ENCODE measurements around the gene CADPS.

The CADPS gene

GRCh38 chr3:62874711-62875557 is at the start of gene CADPS:
CADPS (minus strand) TSS chr3:62875416; CDS start chr3:62875029, 387 bp downstream.
- no peak within 1 kb of the TSS for H3K27ac ChIP-seq (ENCODE audit: low read depth, low read length)
- H3K4me3 ChIP-seq (ENCODE audit: low read depth in 1 of 2, low read length in 2 of 2): peak within 1 kb of the TSS in 1 of 2 donors; percentile 38
- H3K9ac ChIP-seq (ENCODE audit: low read length): no peak within 1 kb of the TSS
- peaks cover 20 to 35% of the 10 kb centered on the region in 2 donors for H3K27me3 ChIP-seq (ENCODE audit: control insufficient read depth in 1 of 2, insufficient read depth in 2 of 2, low read length in 2 of 2)
- H3K4me1 ChIP-seq (ENCODE audit: insufficient read depth, low read length): no peaks in the 10 kb centered on the region
- peaks cover 9% of the 10 kb centered on the region for H3K9me3 ChIP-seq (ENCODE audit: low read length)
- H3K36me3 ChIP-seq (ENCODE audit: insufficient read depth, low read length): no peaks in the 10 kb centered on the region

GRCh38 chr3:62923066-62923465 is 47.9 kb upstream of the CADPS start:
- H3K27ac ChIP-seq (ENCODE audit: low read depth, low read length): no peak overlapping the region
- no peaks in the 10 kb centered on the region for H3K36me3 ChIP-seq (ENCODE audit: insufficient read depth, low read length)
- H3K9ac ChIP-seq (ENCODE audit: low read length): no peak overlapping the region
- H3K4me3 ChIP-seq (ENCODE audit: low read depth in 1 of 2, low read length in 2 of 2): no peak overlapping the region
- H3K9me3 ChIP-seq (ENCODE audit: low read length): no peaks in the 10 kb centered on the region
- H3K4me1 ChIP-seq (ENCODE audit: insufficient read depth, low read length): no peaks in the 10 kb centered on the region
- H3K27me3 ChIP-seq (ENCODE audit: control insufficient read depth in 1 of 2, insufficient read depth in 2 of 2, low read length in 2 of 2): no peaks in the 10 kb centered on the region

GRCh38 chr3:62922326-62922725 is 47.1 kb upstream of the CADPS start:
- H3K4me1 ChIP-seq (ENCODE audit: insufficient read depth, low read length): no peaks in the 10 kb centered on the region
- H3K27me3 ChIP-seq (ENCODE audit: control insufficient read depth in 1 of 2, insufficient read depth in 2 of 2, low read length in 2 of 2): no peaks in the 10 kb centered on the region
- no peak overlapping the region for H3K4me3 ChIP-seq (ENCODE audit: low read depth in 1 of 2, low read length in 2 of 2)
- H3K9ac ChIP-seq (ENCODE audit: low read length): no peak overlapping the region
- no peaks in the 10 kb centered on the region for H3K9me3 ChIP-seq (ENCODE audit: low read length)
- H3K36me3 ChIP-seq (ENCODE audit: insufficient read depth, low read length): no peaks in the 10 kb centered on the region
- no peak overlapping the region for H3K27ac ChIP-seq (ENCODE audit: low read depth, low read length)

GRCh38 chr3:62920466-62920784 is 45.2 kb upstream of the CADPS start:
- Histone ChIP-seq H3K27ac (ENCODE audit: low read depth, low read length) (no peak overlapping the region), H3K9ac (ENCODE audit: low read length) (no peak overlapping the region), H3K36me3 (ENCODE audit: insufficient read depth, low read length) (no peaks in the 10 kb centered on the region), H3K9me3 (ENCODE audit: low read length) (no peaks in the 10 kb centered on the region), H3K27me3 (ENCODE audit: control insufficient read depth in 1 of 2, insufficient read depth in 2 of 2, low read length in 2 of 2) (no peaks in the 10 kb centered on the region), H3K4me3 (ENCODE audit: low read depth in 1 of 2, low read length in 2 of 2) (no peak overlapping the region), H3K4me1 (ENCODE audit: insufficient read depth, low read length) (no peaks in the 10 kb centered on the region)

DNA sequence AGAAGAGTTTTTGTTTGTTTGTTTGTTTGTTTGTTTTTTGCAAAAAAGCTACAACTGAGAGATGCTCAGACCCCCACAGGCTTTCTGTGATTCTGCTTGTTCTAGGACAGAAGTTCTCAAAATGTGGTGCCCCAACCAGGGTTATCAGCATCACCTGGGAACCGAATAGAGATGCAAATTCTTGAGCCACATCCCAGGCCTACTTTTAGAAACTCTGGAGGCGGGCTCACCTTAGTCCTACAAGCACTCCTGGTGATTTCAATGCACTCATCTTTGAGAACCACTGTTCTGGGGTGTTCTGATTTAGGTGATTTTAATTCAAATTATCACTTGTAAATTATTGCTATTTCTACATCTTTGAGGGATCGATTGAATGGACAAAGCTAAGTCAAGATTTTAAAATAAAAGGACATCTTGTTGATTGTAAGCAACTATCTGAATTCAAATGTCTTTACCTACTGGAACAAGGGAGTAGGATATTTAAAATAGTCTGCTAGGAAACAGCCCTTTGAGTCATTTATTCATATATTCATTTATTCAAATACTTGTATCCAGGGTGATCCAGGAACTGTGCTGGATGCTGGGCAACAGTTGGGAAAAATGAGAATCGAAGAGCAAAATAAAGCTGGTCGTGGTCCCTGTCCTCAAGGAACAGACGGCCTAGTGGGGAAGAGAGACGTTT is 44.7 kb upstream of the CADPS start:
- H3K9ac ChIP-seq (ENCODE audit: low read length): no peak overlapping the region
- no peak overlapping the region for H3K27ac ChIP-seq (ENCODE audit: low read depth, low read length)
- no peaks in the 10 kb centered on the region for H3K9me3 ChIP-seq (ENCODE audit: low read length)
- no peak overlapping the region for H3K4me3 ChIP-seq (ENCODE audit: low read depth in 1 of 2, low read length in 2 of 2)
- H3K36me3 ChIP-seq (ENCODE audit: insufficient read depth, low read length): no peaks in the 10 kb centered on the region
- H3K27me3 ChIP-seq (ENCODE audit: control insufficient read depth in 1 of 2, insufficient read depth in 2 of 2, low read length in 2 of 2): no peaks in the 10 kb centered on the region
- H3K4me1 ChIP-seq (ENCODE audit: insufficient read depth, low read length): no peaks in the 10 kb centered on the region

DNA sequence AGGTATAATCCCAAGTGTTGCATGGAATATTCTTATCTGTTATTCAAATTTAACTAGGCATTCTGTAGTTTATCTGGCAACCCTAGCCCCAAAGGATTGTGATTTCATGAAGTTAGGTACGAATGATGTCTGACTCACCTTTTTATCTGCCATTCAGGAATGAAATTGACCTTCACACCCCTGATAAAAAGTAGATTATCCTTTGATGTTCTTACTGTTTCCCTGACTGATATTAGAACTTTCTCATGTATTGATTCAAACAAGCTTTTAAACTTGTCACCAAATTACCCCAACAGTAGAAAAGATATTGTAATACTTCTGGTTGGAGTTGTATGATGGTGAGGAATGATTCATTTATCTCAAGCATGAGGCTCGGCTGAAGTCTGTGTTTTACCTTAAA is 43.6 kb upstream of the CADPS start:
- no peaks in the 10 kb centered on the region for H3K36me3 ChIP-seq (ENCODE audit: insufficient read depth, low read length)
- no peak overlapping the region for H3K9ac ChIP-seq (ENCODE audit: low read length)
- no peak overlapping the region for H3K27ac ChIP-seq (ENCODE audit: low read depth, low read length)
- H3K4me1 ChIP-seq (ENCODE audit: insufficient read depth, low read length): no peaks in the 10 kb centered on the region
- no peaks in the 10 kb centered on the region for H3K9me3 ChIP-seq (ENCODE audit: low read length)
- H3K27me3 ChIP-seq (ENCODE audit: control insufficient read depth in 1 of 2, insufficient read depth in 2 of 2, low read length in 2 of 2): no peaks in the 10 kb centered on the region
- no peak overlapping the region for H3K4me3 ChIP-seq (ENCODE audit: low read depth in 1 of 2, low read length in 2 of 2)

DNA sequence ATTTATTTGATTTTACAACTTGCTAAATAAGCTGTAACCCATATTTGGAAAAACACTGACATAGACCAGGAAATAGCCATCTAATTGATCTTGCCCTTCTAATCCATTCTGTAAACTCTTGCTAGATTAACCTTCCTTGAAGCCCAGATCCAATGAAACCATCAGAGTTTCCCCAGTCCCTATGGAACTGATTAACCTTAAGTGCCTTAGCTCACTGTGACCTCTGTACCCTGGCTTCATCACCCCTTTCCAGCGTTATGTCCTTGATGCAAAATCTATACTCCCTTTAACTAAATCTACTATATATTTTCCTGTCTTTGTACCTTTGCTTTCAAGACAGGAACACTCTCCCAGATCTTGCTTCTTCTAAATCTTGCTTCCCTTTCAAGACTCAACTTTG is 42.9 kb upstream of the CADPS start:
- Histone ChIP-seq H3K27ac (ENCODE audit: low read depth, low read length) (no peak overlapping the region), H3K27me3 (ENCODE audit: control insufficient read depth in 1 of 2, insufficient read depth in 2 of 2, low read length in 2 of 2) (no peaks in the 10 kb centered on the region), H3K4me1 (ENCODE audit: insufficient read depth, low read length) (no peaks in the 10 kb centered on the region), H3K36me3 (ENCODE audit: insufficient read depth, low read length) (no peaks in the 10 kb centered on the region), H3K9me3 (ENCODE audit: low read length) (no peaks in the 10 kb centered on the region), H3K4me3 (ENCODE audit: low read depth in 1 of 2, low read length in 2 of 2) (no peak overlapping the region), H3K9ac (ENCODE audit: low read length) (no peak overlapping the region)

GRCh38 chr3:62911526-62911925 is 36.3 kb upstream of the CADPS start:
- no peaks in the 10 kb centered on the region for H3K36me3 ChIP-seq (ENCODE audit: insufficient read depth, low read length)
- no peaks in the 10 kb centered on the region for H3K4me1 ChIP-seq (ENCODE audit: insufficient read depth, low read length)
- no peaks in the 10 kb centered on the region for H3K27me3 ChIP-seq (ENCODE audit: control insufficient read depth in 1 of 2, insufficient read depth in 2 of 2, low read length in 2 of 2)
- H3K9me3 ChIP-seq (ENCODE audit: low read length): no peaks in the 10 kb centered on the region
- H3K4me3 ChIP-seq (ENCODE audit: low read depth in 1 of 2, low read length in 2 of 2): no peak overlapping the region
- H3K27ac ChIP-seq (ENCODE audit: low read depth, low read length): no peak overlapping the region
- H3K9ac ChIP-seq (ENCODE audit: low read length): no peak overlapping the region

DNA sequence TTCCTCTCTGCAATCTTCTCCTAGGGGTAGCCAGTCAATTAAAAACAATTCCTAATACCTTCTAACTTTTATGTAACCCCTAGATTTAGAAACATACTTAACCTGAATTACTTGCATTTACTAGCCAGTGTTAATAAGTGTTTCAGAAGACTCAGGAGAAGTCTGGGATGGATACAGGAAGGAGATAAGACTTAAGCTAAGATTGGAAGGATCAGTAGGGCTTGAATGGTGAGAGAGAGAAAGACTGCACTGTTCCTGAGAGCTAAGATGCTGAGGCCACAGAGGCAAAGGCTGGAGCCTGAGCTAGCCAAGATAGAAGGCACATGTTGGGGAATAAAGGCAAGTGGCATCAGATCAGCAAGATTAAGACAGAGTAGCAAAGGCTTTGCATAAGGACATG is 30.1 kb upstream of the CADPS start:
- Histone ChIP-seq H3K36me3 (ENCODE audit: insufficient read depth, low read length) (no peaks in the 10 kb centered on the region), H3K9ac (ENCODE audit: low read length) (no peak overlapping the region), H3K27me3 (ENCODE audit: control insufficient read depth in 1 of 2, insufficient read depth in 2 of 2, low read length in 2 of 2) (no peaks in the 10 kb centered on the region)

GRCh38 chr3:62898530-62899496 is 23.6 kb upstream of the CADPS start:
- no peaks in the 10 kb centered on the region for H3K27me3 ChIP-seq (ENCODE audit: control insufficient read depth in 1 of 2, insufficient read depth in 2 of 2, low read length in 2 of 2)
- no peak overlapping the region for H3K27ac ChIP-seq (ENCODE audit: low read depth, low read length)
- H3K4me1 ChIP-seq (ENCODE audit: insufficient read depth, low read length): no peaks in the 10 kb centered on the region
- no peak overlapping the region for H3K4me3 ChIP-seq (ENCODE audit: low read depth in 1 of 2, low read length in 2 of 2)
- no peaks in the 10 kb centered on the region for H3K9me3 ChIP-seq (ENCODE audit: low read length)
- no peak overlapping the region for H3K9ac ChIP-seq (ENCODE audit: low read length)
- no peaks in the 10 kb centered on the region for H3K36me3 ChIP-seq (ENCODE audit: insufficient read depth, low read length)

More for the DNA sequence above, 30.1 kb upstream of the CADPS start:
- Histone ChIP-seq H3K27ac (ENCODE audit: low read depth, low read length) (no peak overlapping the region), H3K4me1 (ENCODE audit: insufficient read depth, low read length) (no peaks in the 10 kb centered on the region), H3K9me3 (ENCODE audit: low read length) (no peaks in the 10 kb centered on the region), H3K4me3 (ENCODE audit: low read depth in 1 of 2, low read length in 2 of 2) (no peak overlapping the region)

GRCh38 chr3:62895901-62896300 is 20.7 kb upstream of the CADPS start:
- H3K4me1 ChIP-seq (ENCODE audit: insufficient read depth, low read length): no peaks in the 10 kb centered on the region
- no peaks in the 10 kb centered on the region for H3K27me3 ChIP-seq (ENCODE audit: control insufficient read depth in 1 of 2, insufficient read depth in 2 of 2, low read length in 2 of 2)
- no peak overlapping the region for H3K4me3 ChIP-seq (ENCODE audit: low read depth in 1 of 2, low read length in 2 of 2)
- H3K9me3 ChIP-seq (ENCODE audit: low read length): no peaks in the 10 kb centered on the region
- H3K36me3 ChIP-seq (ENCODE audit: insufficient read depth, low read length): no peaks in the 10 kb centered on the region
- H3K27ac ChIP-seq (ENCODE audit: low read depth, low read length): no peak overlapping the region
- H3K9ac ChIP-seq (ENCODE audit: low read length): no peak overlapping the region

All from muscle layer of colon (tissue), 2 donors.